ENCODE results near the gene DEGS2.

DEGS2 gene

DNA sequence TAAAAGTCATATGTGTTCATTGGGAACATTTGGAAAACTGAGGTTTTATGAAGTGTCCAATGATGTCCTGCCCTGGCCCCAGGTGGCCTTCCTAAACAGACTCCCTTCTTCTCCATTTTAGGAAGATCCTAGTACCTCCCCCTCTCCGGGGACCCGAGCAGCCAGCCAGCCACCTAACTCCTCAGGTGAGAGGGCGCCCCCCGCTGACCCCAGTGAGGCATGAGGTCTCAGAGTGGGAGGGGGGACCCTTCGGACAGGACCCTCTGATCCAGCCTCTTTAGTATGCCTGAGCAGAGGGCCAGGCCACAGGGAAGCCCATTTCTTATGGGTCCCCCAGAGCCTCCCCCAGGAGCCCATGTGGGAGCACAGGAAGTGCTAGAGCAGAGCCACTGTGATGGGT is 23.7 kb downstream of the DEGS2 start:
- peaks cover 28 to 100% (median 84%) of the 10 kb centered on the region in 11 experiments for H3K36me3 ChIP-seq
- H3K9ac ChIP-seq: no peak overlapping the region; a peak in 1 of 22 replicates
- H3K4me1 ChIP-seq: peaks cover 37 to 99% (median 83%) of the 10 kb centered on the region in 10 experiments
- no peak for TF ChIP-seq Cebpa-rat (IDR thresholded peaks at IDR 0.05)
- no peak overlapping the region for H3K4me3 ChIP-seq
- H3K27me3 ChIP-seq: no peaks in the 10 kb centered on the region
- H3K27ac ChIP-seq: peak overlapping the region in 1 of 11 experiments; percentile 38; a peak in 1 of 22 replicates
- peak overlapping the region in 5 of 11 experiments; percentile 73 to 89 (median 82); a peak in 8 of 22 replicates for H3K4me2 ChIP-seq
- no peaks in the 10 kb centered on the region for H3K9me3 ChIP-seq (replicated peaks in 1 of 11)
- peaks cover 6 to 90% (median 39%) of the 10 kb centered on the region in 11 experiments; a peak in 17 of 22 replicates for H4K20me1 ChIP-seq

DNA sequence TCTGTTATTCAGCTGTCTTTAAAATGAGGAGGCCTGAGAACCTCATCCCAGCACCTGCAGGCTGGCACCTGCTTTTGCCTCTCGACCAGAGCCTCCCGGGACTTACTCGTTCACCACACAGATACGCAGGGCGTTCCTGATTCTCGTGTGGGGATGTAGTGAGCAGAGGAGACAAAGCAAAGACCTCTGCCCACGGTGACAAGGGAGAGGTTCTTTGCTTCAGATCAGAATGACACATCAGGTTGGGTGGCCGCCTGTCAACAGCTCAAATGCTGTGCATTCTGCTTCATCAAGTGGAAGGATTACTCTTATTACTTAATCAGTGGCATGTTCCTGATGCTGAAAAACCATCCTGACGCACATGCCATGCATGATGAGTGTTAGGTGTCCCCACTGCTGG is 24.4 kb downstream of the DEGS2 start:
- Histone ChIP-seq H3K9me3 (replicated peaks in 1 of 11) (no peaks in the 10 kb centered on the region), H3K4me1 (peaks cover 40 to 99% (median 83%) of the 10 kb centered on the region in 10 experiments), H3K27ac (peak overlapping the region in 1 of 11 experiments; percentile 38; a peak in 2 of 22 replicates), H3K27me3 (no peaks in the 10 kb centered on the region), H3K4me3 (no peak overlapping the region), H4K20me1 (peaks cover 13 to 92% (median 43%) of the 10 kb centered on the region in 11 experiments; a peak in 17 of 22 replicates), H3K4me2 (peak overlapping the region in 8 of 11 experiments; percentile 73 to 89 (median 85); a peak in 16 of 22 replicates), H3K36me3 (peaks cover 29 to 100% (median 89%) of the 10 kb centered on the region in 11 experiments), H3K9ac (peak overlapping the region in 2 of 11 experiments; percentile 34 to 36; a peak in 3 of 22 replicates)
- TF ChIP-seq Cebpa-rat (IDR thresholded peaks at IDR 0.05): no peak

DNA sequence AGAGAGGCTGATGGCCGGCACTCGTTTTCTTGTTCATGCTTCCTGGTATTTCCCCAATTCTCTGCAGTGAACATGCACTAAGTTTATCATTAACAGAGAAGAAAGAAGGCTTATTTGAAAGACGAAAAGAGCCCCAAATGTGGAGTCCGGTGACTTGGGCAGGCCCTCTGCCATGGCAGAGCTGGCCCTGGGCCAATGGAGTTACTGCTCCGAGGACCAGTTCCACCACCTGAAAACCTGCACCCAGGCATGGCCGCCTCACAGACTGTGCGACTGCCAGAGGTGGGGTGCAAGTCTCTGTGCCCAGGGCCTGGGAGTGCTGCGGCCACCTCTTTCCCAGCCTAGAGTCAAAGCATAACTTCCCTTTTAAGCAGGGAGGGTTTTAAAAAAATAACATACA is 24.9 kb downstream of the DEGS2 start:
- peak overlapping the region in 4 of 11 experiments; percentile 3 to 62 (median 35); a peak in 4 of 22 replicates for H3K9ac ChIP-seq
- peaks cover 45 to 99% (median 83%) of the 10 kb centered on the region in 10 experiments for H3K4me1 ChIP-seq
- peaks cover 13 to 92% (median 43%) of the 10 kb centered on the region in 11 experiments; a peak in 17 of 22 replicates for H4K20me1 ChIP-seq
- H3K36me3 ChIP-seq: peaks cover 29 to 100% (median 91%) of the 10 kb centered on the region in 11 experiments
- no peaks in the 10 kb centered on the region for H3K9me3 ChIP-seq (replicated peaks in 1 of 11)
- H3K4me2 ChIP-seq: peak overlapping the region in 8 of 11 experiments; percentile 73 to 89 (median 85); a peak in 17 of 22 replicates
- no peaks in the 10 kb centered on the region for H3K27me3 ChIP-seq
- H3K4me3 ChIP-seq: no peak overlapping the region
- no peak for TF ChIP-seq Cebpa-rat (IDR thresholded peaks at IDR 0.05)
- H3K27ac ChIP-seq: peak overlapping the region in 3 of 11 experiments; percentile 0 to 20 (median 3); a peak in 1 of 22 replicates

DNA sequence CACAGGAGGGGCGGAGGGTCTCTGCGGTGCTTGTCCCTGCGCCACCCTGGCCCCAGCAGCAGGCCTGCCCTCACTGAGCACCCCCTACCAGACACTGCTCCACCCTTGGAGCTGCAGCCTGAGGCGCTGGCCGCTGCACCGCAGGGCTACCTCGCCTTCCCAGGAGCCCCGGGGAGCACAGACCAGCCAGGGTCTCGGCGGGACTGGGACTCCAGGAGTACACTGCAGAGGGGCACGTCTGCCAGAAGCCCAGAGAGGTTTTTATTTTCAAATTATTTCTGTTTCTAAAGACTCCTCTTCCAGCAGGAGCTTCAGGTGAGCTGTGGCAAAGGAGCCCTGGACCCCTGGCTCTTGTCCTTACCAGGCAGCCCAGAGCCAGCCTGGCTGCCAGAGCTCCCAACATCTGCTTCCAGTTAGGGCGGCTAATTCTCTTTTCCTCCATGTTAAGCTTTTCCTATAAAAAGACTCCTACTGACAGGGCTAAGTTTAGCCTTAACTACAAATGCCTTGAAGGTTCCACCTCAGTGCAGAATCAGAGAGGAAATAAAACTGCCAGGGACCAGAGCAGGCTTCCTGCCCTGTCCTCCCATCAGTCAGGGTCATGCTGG is 26.4 kb downstream of the DEGS2 start:
- Histone ChIP-seq H3K36me3 (peaks cover 33 to 99% (median 82%) of the 10 kb centered on the region in 11 experiments), H3K9me3 (replicated peaks in 1 of 11) (no peaks in the 10 kb centered on the region), H3K27me3 (no peaks in the 10 kb centered on the region), H3K4me1 (peaks cover 37 to 99% (median 85%) of the 10 kb centered on the region in 10 experiments), H3K9ac (peak overlapping the region in 8 of 11 experiments; percentile 15 to 62 (median 38); a peak in 14 of 22 replicates), H3K27ac (peak overlapping the region in 8 of 11 experiments; percentile 7 to 56 (median 40); a peak in 13 of 22 replicates), H3K4me2 (peak overlapping the region in 10 of 11 experiments; percentile 15 to 89 (median 83); a peak in 20 of 22 replicates), H3K4me3 (peak overlapping the region in 2 of 10 experiments; percentile 6 to 15; a peak in 3 of 20 replicates), H4K20me1 (peaks cover 14 to 88% (median 43%) of the 10 kb centered on the region in 11 experiments; a peak in 17 of 22 replicates)
- no peak for TF ChIP-seq Cebpa-rat (IDR thresholded peaks at IDR 0.05)

DNA sequence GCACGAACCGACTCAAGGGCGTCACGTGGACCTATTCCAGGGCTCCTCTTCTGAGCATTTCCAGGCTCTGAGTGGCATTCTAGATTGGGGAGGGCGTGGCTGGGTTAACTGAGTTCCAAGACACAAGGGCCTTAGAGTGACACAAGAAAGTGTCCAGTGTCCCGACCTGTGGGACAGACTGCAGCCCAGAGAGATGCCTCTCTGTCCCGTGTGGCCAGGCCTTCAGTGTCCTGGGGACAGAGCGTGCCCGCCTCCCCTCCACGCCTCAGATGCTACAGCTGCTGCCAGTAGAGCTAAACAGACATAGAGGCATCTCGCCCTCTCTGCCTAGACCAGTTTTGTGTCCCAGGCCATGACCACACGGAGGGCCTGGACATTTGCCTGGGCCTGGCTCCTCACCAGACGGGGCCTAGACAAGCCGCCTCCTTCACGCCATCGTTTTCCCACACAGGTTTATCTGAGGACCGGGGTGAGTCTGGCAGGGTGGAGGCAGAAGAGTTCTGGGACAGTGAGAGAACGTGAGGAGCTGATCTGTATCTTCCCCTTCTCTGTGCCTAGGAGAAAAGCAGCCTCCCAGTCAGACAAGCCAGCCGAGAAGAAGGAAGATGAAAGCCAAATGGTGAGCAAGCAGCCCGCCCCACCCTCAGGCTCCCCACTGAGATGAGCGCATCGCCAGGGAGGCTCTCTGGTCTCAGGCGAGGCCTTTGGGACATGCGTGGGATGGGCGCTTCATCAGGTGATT is 27.1 kb downstream of the DEGS2 start:
- peaks cover 33 to 99% (median 82%) of the 10 kb centered on the region in 11 experiments for H3K36me3 ChIP-seq
- peak overlapping the region in 1 of 10 experiments; percentile 6; a peak in 1 of 20 replicates for H3K4me3 ChIP-seq
- H4K20me1 ChIP-seq: peaks cover 14 to 91% (median 43%) of the 10 kb centered on the region in 11 experiments; a peak in 17 of 22 replicates
- peak overlapping the region in 9 of 11 experiments; percentile 15 to 62 (median 37); a peak in 15 of 22 replicates for H3K9ac ChIP-seq
- peak overlapping the region in 8 of 11 experiments; percentile 7 to 56 (median 40); a peak in 14 of 22 replicates for H3K27ac ChIP-seq
- no peaks in the 10 kb centered on the region for H3K9me3 ChIP-seq (replicated peaks in 1 of 11)
- H3K4me1 ChIP-seq: peaks cover 37 to 99% (median 87%) of the 10 kb centered on the region in 10 experiments
- H3K4me2 ChIP-seq: peak overlapping the region; percentile 15 to 89 (median 82); a peak in 21 of 22 replicates
- H3K27me3 ChIP-seq: no peaks in the 10 kb centered on the region
- no peak for TF ChIP-seq Cebpa-rat (IDR thresholded peaks at IDR 0.05)

DNA sequence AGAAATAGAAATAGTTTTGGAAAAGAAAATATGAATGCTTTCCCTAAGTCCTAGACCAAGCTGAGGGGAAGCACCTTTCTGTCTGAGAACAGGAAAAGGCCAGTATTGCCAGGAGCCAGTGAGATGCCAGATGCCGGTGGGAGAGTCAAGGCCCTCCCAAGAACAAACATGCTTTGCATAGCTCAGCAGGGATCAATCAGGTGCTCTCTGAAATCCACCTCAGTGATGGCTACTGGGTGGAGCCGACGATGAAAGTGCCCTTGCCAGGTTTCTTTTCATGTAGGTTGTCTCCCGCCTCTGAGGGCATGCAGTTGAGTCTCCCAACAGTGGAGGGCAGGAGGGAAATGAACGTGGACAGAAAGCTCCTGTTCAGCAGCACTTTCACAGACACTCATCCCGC is 28.3 kb downstream of the DEGS2 start:
- no peak overlapping the region for H3K4me3 ChIP-seq
- H3K9ac ChIP-seq: peak overlapping the region in 5 of 11 experiments; percentile 7 to 62 (median 22); a peak in 3 of 22 replicates
- H3K9me3 ChIP-seq (replicated peaks in 1 of 11): no peaks in the 10 kb centered on the region
- peaks cover 44 to 99% (median 82%) of the 10 kb centered on the region in 11 experiments for H3K36me3 ChIP-seq
- TF ChIP-seq Cebpa-rat (IDR thresholded peaks at IDR 0.05): no peak
- no peaks in the 10 kb centered on the region for H3K27me3 ChIP-seq
- peak overlapping the region; percentile 15 to 89 (median 82); a peak in 20 of 22 replicates for H3K4me2 ChIP-seq
- peaks cover 37 to 93% (median 87%) of the 10 kb centered on the region in 10 experiments for H3K4me1 ChIP-seq
- peaks cover 14 to 92% (median 43%) of the 10 kb centered on the region in 11 experiments; a peak in 17 of 22 replicates for H4K20me1 ChIP-seq
- H3K27ac ChIP-seq: no peak overlapping the region

DNA sequence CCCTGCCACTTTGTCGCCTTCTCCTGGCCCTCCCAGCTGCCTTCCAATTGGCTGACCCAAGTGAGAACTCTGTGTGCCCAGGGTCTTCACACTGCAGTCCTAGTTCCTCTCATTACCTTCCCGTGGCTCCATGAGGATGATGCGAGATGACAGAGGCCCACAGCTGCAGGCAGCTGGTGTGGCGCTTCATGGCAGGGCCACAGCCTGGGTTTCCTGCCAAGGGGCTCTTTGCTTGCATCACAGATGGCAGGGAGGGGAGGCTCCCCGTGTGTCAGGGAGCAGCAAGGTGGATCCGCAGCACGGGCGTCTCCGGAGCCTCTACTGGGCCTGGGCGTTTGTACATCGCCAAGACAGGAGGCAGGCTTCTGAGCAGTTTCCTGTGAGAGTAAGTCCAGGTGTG is 28.9 kb downstream of the DEGS2 start:
- peak overlapping the region; percentile 15 to 89 (median 82); a peak in 20 of 22 replicates for H3K4me2 ChIP-seq
- peaks cover 14 to 91% (median 43%) of the 10 kb centered on the region in 11 experiments; a peak in 17 of 22 replicates for H4K20me1 ChIP-seq
- H3K27me3 ChIP-seq: no peaks in the 10 kb centered on the region
- peaks cover 37 to 89% (median 81%) of the 10 kb centered on the region in 10 experiments for H3K4me1 ChIP-seq
- peaks cover 46 to 99% (median 82%) of the 10 kb centered on the region in 11 experiments for H3K36me3 ChIP-seq
- H3K9me3 ChIP-seq (replicated peaks in 1 of 11): no peaks in the 10 kb centered on the region
- H3K27ac ChIP-seq: peak overlapping the region in 1 of 11 experiments; percentile 13; a peak in 1 of 22 replicates
- no peak for TF ChIP-seq Cebpa-rat (IDR thresholded peaks at IDR 0.05)
- no peak overlapping the region for H3K4me3 ChIP-seq
- peak overlapping the region in 2 of 11 experiments; percentile 8 to 22; a peak in 3 of 22 replicates for H3K9ac ChIP-seq

DNA sequence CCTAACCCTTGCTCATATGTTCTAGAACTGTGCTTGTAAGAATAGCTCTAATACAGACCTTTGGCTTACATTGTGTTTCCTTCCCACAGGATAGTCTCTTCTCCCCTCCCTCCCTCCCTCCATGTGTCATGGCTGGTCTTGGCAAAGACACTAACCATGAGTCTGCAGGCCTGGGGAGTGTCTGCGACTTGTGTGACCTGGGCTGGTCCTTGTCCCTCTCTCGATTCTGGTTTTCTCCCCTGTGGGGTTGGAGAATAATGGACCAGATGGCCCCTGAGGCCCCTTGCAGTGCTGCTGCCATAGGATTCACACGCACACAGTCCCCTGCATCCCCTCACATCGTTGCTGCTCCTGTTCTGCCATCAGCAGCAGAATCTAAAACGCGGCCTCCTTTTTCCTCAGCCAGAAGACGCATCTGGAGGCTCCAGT is 30.3 kb downstream of the DEGS2 start:
- Histone ChIP-seq H3K4me2 (peak overlapping the region in 10 of 11 experiments; percentile 38 to 89 (median 83); a peak in 19 of 22 replicates), H3K9me3 (replicated peaks in 1 of 11) (no peaks in the 10 kb centered on the region), H3K27me3 (no peaks in the 10 kb centered on the region), H3K9ac (peak overlapping the region in 6 of 11 experiments; percentile 0 to 37 (median 17); a peak in 4 of 22 replicates), H4K20me1 (peaks cover 14 to 79% (median 37%) of the 10 kb centered on the region in 11 experiments; a peak in 17 of 22 replicates), H3K36me3 (peaks cover 53 to 99% (median 85%) of the 10 kb centered on the region in 11 experiments), H3K4me1 (peaks cover 37 to 83% (median 68%) of the 10 kb centered on the region in 10 experiments), H3K27ac (peak overlapping the region in 5 of 11 experiments; percentile 10 to 41 (median 34); a peak in 7 of 22 replicates), H3K4me3 (no peak overlapping the region; a peak in 1 of 20 replicates)
- no peak for TF ChIP-seq Cebpa-rat (IDR thresholded peaks at IDR 0.05)
